Inflammatory macrophage treated with lipopolysaccharide for 4 hours (primary cell): ENCODE measurements around the gene SPACDR.

Source experiments
- DNase-seq: peaks from one replicate; pipeline ENCODE4 v3.0.0-alpha.2; 2020

The SPACDR gene

GRCh38 chr7:100433592-100434296, 30.3 kb downstream of the SPACDR start:
- no peak for DNase-seq

- DNase-seq = no peak
Observed at GRCh38 chr7:100433276-100433591, 30.8 kb downstream of the SPACDR start.

- no peak for DNase-seq
Observed at GRCh38 chr7:100432621-100433275, 31.3 kb downstream of the SPACDR start.

- no peak for DNase-seq
Observed at GRCh38 chr7:100432053-100432452, 32.0 kb downstream of the SPACDR start.

- DNase-seq = no peak
Observed at GRCh38 chr7:100431286-100431735, 32.7 kb downstream of the SPACDR start.

- DNase-seq = no peak
Observed at GRCh38 chr7:100430493-100431285, 33.4 kb downstream of the SPACDR start.

- DNase-seq = peak; percentile 91
Observed at GRCh38 chr7:100429637-100430492, 34.2 kb downstream of the SPACDR start, which contains the start of gene MEPCE. Gene MEPCE, plus strand, starts transcription at chr7:100429831. Its CDS starts 188 bp downstream, at chr7:100430019.

- DNase-seq = peak; percentile 100
Observed at GRCh38 chr7:100428967-100429636, 35.0 kb downstream of the SPACDR start.

- peak; percentile 97 for DNase-seq
Observed at GRCh38 chr7:100428199-100428966, 35.7 kb downstream of the SPACDR start, which contains the start of gene ZCWPW1. Gene ZCWPW1, minus strand, starts transcription at chr7:100428703. Its CDS starts 8,054 bp downstream, at chr7:100420649.

- no peak for DNase-seq
Observed at GRCh38 chr7:100427762-100428198, 36.3 kb downstream of the SPACDR start.

GRCh38 chr7:100426516-100426915, 37.5 kb downstream of the SPACDR start:
- DNase-seq = no peak

- no peak for DNase-seq
Observed at GRCh38 chr7:100425347-100425746, 38.7 kb downstream of the SPACDR start.

- no peak for DNase-seq
Observed at GRCh38 chr7:100423315-100423714, 40.7 kb downstream of the SPACDR start.

GRCh38 chr7:100419660-100420226, 44.3 kb downstream of the SPACDR start:
- DNase-seq = no peak

GRCh38 chr7:100418930-100419659, 45.0 kb downstream of the SPACDR start:
- DNase-seq = no peak

- no peak for DNase-seq
Observed at GRCh38 chr7:100415448-100415847, 48.6 kb downstream of the SPACDR start.

- DNase-seq = no peak
Observed at GRCh38 chr7:100413889-100414288, 50.2 kb downstream of the SPACDR start.

GRCh38 chr7:100413346-100413745, 50.7 kb downstream of the SPACDR start:
- DNase-seq = peak; percentile 28

- DNase-seq = no peak
Observed at GRCh38 chr7:100411101-100411500, 53.0 kb downstream of the SPACDR start.
